GM18508 (cell line): ENCODE data around the gene USE1.

Experiments
- ATAC-seq: cut with Tn5 transposase; IDR thresholded peaks from one replicate; pipeline ENCODE4 v1.9.1; 2021; ENCODE audit warnings: moderate number of reproducible peaks; ENCODE audit not compliant: insufficient read depth, unreplicated experiment

Gene USE1

DNA sequence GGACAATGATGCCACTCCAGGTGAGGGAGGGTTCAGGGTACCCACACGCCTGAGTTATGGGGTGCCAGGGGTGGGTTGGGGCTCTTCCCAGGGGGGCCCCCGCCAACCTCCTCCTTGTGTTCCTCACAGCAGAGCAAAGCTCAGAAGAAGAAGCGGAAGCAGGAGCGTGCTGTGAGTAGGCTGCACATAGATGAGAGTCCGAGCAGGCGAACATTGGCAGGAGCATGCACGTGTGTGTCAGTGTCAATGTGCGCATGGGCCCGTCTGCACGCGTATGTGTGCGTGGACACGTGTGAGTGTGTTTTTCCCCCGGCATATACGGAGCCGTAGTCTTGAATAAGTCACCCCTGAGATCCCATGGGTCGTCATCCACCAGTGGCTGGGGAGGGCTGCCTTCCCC lies 12.4 kb upstream of the USE1 start:
- ATAC-seq = no peak

- ATAC-seq = no peak
Measured at GRCh38 chr19:17205237-17206140, 9.7 kb upstream of the USE1 start.

GRCh38 chr19:17206736-17207581 lies 8.2 kb upstream of the USE1 start:
- no peak for ATAC-seq

DNA sequence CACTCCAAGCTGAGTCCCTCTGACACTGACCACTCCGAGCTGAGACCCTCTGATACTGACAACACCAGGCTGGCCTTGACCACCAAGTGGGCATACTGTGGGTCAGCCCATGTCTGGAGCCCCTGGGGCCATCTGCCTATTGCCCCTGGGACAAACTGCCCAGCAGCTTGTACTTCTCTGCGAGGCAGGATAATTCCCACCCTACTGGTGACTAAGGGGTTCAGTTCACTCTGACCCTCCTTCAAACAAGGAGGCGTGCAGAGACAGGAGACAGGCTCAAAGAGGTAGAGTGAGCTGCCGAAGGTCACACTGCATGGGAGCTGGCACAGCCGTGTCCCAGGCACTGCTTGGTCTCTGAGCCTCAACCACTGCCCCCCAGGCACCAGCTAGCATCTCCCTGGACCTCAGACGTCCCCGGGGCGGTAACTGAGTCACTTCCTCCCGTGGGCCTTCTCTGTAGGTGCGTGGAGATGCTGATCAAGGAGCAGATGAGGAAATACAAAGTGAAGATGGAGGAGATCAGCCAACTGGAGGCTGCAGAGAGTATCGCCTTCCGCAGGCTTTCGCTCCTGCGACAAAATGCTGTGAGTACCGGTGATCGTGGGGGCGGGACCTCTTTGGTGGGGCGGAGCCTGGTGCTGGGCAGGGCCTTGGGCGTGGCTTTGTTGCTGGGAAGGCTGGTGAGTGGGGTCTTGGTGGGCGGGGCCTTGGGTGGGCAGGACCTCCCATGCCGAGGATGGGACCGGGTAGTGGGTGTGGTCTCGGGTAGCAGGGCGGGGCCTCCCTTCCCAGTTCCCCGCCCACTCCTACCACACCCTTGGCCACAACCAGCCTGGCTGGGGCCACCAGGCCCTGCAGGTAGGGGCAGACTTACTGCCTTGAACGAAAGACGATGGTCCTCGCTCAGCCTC lies 5.8 kb upstream of the USE1 start:
- no peak for ATAC-seq

DNA sequence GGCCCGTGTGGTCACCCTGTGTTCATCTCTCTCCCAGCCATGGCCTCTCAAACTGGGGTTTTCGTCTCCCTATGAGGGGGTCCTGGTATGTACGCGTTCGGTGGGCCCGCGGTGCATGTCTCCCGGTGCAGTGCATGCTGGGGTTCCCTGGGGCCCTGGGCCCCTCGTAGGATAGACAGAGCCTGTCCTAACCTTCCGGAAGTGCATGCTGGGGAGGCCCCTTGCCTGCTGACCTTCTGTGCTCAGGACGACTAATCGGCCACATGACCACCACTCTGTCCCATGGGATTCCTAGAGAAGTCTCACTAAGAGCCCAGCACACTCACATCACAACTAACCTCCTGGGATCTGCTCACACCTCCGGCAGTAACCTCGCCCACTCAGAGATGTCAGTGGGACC lies 4.9 kb upstream of the USE1 start:
- ATAC-seq = no peak

- no peak for ATAC-seq
Measured at GRCh38 chr19:17211547-17212446, 3.4 kb upstream of the USE1 start.

DNA sequence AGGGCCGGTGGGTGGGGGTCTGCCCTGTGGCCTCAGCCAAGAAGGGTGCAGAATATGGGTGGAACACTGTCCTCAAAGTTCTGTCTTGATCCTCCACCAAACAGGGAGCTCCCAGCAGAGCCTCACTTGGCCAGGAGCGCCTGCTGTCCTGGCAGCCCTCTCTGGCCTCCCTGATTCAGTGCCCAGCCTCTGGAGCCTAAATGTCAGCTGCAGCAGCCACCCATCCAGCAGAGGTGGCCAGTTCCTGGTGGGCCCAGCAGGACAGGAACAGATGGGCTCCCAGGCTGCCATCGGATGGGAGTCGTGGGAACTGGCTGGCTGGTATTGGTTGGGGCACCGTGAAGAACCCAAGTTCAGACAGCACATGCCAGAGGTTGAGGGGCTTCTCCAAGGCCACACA lies 1.8 kb upstream of the USE1 start:
- no peak for ATAC-seq

DNA sequence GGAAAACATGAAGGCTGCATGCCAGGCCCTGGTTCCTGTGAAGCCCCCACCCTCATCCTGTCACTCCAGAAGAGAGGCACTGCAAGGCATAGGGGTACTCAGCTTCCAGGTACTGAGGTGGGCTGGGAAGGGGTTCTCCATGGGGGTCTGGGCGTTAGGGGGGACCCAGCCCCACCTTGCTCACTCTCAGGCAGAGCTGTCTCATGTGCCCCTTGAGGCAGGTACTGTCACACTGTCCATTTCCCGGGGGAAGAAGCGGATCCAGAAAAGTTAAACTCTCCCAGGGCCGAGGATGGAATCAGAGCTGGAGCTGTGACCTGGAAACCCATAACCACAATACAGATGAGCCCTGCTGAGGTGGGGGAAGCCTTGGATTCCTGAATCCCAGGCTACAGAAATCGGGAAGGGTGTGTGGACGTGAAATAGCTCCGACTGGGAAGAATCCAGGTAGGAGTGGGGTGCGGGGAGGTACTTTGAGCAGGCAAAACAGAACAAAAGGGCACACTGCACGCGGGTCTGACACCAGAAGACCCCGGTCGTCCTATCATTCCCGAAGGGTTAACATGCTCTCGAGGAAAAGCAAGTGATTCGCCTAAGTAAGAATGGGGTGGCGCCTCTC lies 540 bp upstream of the USE1 start:
- ATAC-seq = no peak

- no peak for ATAC-seq
Measured at GRCh38 chr19:17216058-17216670, 1.0 kb downstream of the USE1 start.

DNA sequence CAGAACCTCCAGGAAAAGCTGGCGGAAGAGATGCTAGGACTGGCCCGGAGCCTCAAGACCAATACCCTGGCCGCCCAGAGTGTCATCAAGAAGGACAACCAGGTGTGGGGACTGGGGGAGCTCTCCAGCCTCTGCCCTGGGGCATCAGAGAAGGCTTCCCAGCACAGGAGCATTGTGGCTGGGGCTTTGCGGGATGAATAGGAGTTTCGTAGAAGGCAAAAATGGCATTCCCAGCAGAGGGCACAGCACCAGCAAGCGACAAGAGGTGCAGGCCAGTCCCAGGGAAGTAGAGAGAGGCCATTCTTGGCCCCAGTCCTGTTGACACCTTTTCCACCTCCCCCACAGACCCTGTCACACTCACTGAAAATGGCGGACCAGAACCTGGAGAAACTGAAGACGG lies 4.1 kb downstream of the USE1 start:
- no peak for ATAC-seq

GRCh38 chr19:17220207-17220758 lies 5.1 kb downstream of the USE1 start:
- no peak for ATAC-seq

GRCh38 chr19:17225053-17225452 lies 9.9 kb downstream of the USE1 start:
- ATAC-seq = no peak

DNA sequence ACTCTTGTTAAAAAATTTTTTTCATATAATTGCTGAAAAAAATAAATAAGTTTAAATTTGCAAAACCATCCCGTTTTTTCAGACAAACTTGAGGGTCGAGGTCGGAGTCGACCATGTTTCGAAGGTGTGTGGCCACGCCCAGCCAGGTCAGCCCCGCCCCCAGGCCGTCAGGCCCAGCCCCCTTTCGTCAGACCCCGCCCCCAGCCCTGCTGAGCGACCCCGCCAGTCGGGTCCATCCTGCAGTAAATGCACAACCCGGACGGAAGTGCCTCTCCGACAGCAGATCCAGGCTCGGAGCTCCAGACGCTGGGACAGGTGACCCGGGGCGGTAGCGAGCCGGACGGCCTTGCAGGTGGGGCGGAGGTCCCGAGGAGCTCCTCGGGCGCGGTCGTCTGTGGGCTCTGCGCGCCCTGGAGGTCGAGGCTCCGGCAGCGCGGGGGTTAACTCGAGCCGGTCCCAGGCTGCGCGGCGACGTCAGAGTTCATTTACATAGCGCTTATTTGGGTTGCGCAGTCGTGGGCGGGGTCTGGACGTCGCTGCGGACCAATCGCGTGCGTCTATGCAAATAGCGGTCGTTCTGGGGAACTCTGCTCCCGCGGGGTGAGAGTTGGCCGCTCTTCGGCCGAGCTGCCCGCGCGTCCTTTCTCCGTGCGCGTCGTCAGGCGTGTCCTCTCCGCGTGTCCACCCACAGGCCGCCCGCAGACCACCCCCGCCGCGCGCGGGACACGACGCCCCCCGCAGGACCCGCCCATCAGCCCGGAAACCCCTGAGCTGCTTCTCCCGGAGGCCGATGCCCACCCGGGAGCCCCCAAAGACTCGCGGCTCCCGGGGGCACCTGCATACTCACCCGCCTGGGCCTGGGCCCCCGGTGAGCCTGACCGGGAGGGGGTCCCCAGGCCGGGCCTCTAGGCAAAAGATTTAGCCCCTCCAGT lies 11.1 kb downstream of the USE1 start, which contains the start of gene OCEL1:
Gene OCEL1 (plus strand): TSS at position 225 of the 932 bp plus-strand sequence. CDS start 22 bp downstream, at position 247.
- ATAC-seq = peak; percentile 68

GRCh38 chr19:17227798-17228367 lies 12.7 kb downstream of the USE1 start:
- no peak for ATAC-seq

GRCh38 chr19:17229890-17230289 lies 14.7 kb downstream of the USE1 start:
- ATAC-seq = no peak

- no peak for ATAC-seq
Measured at GRCh38 chr19:17232258-17232657, 17.1 kb downstream of the USE1 start.

- no peak for ATAC-seq
Measured at GRCh38 chr19:17234911-17235299, 19.7 kb downstream of the USE1 start.
